GM21717 (cell line): ENCODE measurements around the gene CXCL3.

Experiments
- ATAC-seq: cut with Tn5 transposase; IDR thresholded peaks from one replicate; pipeline ENCODE4 v1.9.1; 2021; ENCODE audit warnings: mild to moderate bottlenecking, moderate library complexity; ENCODE audit not compliant: unreplicated experiment

The CXCL3 gene

DNA sequence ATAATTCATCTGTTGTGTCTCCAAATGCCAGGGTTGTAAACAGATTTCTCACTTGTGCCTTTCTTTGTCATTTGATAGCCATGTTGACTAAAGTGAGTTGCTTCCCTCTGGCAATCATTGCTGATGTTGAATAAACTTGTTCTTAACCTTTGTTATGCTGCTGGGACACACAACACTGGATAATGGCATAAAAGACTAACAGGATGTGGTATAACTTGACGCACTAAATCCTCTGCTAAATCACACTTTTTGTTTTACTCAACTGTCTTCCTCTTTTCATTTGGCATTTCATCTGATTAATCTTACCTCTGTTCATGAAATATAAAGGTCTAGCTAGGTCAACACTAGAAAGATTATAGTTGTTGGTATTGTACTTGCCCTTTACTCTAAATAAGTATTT is 22.4 kb downstream of the CXCL3 start:
- no peak for ATAC-seq

DNA sequence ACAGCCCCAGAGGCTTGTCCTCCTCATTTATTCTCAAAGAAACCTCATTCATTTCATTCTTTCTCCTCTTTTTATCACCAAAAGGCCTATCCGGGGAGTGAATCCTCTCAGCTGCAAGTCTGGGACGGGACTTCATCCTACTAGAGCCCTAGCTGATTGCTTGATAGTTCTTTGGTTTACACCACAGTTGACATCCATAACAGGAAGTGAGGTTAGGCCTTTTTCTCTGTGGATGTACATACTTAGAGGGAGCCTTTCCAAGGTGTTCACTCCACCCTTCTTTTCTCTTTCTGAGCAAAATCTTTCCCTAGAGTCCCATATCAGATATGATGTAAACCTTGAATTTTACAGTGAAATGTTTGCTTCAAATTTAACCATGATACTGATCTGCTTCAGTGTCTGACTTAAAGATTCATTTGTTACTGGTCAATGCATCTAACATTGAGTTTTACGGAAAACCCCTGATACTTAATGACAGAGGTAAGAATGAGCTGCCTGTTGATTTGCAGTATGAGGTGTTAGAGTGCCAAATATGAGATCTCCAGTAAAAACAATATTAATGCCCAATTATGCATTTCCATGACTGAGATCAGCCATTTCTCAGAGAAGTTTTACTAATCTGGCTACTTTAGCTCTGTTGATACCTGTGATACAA is 23.2 kb downstream of the CXCL3 start:
- no peak for ATAC-seq

DNA sequence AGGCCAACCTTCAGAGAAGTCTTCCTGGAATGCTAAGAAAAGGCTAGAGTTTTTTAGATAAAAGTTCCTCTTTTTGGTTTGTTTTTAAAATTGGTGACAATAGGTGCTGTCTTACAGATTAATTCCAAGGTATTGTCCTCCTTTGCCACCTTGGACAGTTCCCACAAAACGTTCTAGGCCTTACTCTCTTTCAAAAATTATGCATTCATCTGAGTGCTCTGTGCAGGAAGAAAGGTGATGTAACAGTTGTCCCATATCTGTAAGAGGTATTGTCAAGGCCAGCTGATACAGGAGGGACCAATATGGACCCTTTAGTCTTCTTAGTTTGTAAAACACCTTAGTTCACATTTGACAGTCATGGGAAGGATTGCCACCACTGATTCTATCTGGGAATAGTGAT is 24.2 kb downstream of the CXCL3 start:
- no peak for ATAC-seq

DNA sequence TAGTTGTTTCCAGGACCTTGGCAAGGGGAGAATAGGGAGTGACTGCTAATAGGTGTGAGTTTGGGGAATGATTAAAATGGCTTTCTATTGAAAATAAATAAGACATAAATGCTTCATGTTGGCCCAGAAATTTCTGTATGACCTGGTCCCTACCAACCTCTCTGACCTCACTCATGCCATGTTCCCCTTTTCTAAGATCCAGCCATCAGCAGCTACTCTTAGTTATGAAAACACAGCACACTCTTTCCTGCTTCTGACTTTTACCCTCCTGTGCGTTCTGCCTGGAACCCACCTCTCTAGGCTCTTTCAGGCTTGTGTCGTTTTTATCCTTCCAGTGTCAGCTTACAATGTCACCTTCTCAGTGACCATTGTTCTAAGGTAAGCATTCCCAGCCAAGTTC is 25.2 kb downstream of the CXCL3 start:
- no peak for ATAC-seq

DNA sequence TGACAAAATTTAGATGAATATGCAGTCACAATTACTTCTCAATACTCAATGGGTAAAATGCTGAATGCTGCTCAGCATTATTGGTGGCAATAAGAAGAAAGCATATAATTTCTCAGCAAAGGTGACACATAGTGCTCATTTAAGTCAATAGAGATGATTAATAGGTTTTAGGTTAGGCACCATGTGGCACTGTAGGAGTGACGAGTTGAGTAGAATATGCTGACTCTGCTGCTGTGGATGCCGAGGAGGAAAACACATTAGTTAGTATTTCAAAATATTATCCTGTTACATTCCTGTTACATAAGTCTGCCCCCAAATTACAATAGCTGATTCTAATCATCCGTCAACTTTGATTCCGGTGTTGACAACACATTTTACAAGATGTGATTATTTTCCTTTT is 26.4 kb downstream of the CXCL3 start:
- ATAC-seq, result no peak

DNA sequence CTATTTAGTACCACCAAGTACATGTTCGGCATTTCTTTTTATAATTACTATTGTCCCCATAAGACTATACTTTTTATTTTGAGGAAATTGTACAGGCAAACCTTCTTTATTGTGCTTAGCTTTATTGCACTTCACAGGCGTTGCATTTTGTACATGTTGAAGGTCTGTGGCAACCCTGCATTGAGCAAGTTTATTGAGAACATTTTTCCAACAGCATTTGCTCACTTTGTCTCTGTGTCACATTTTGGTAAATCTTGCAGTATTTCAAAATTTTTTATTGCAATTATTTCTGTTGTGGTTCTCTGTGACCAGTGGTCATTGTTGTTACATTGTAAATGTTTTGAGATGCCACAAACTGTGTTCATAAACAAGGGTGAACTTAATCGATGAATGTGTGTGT is 29.2 kb downstream of the CXCL3 start:
- ATAC-seq, result no peak

DNA sequence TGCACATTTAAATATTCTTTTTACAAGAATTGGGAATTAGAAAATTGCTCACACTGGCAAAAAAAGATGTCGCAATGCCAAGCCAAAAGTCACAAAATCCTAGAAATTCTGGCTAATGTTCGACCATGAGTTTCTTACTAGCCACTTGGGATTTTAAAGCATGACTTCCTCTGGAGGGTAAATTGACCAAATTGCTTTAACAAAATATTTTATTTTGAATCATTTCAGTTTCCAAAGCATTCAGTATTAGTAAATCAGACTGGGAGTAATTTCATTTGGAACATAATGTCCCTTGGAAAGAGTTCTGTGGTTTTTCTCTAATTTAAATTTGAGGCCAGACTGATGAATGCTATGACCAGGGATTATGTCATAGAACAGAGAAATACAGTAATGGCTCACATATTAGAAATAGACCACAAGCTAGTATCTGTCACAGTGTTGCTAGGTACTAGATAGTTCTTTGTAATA is 32.4 kb downstream of the CXCL3 start:
- no peak for ATAC-seq

DNA sequence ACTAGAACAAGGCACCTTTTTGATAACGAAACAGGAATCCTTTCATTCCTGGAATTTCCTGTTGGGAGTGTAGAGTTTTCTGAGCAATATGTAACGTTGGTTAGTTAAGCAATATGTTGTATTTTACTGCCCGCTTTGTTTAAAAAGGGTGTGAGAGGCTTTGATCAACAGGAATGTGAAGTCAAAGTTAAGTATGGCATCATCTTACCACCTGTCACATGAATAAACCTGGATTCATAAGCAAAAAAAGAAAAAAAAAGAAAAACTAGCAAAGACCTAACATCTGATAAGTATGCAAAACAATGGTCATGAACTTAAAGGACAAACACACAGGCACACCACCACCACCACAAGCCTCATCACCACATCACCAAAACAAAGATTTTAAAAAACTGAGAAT is 33.0 kb downstream of the CXCL3 start:
- no peak for ATAC-seq

DNA sequence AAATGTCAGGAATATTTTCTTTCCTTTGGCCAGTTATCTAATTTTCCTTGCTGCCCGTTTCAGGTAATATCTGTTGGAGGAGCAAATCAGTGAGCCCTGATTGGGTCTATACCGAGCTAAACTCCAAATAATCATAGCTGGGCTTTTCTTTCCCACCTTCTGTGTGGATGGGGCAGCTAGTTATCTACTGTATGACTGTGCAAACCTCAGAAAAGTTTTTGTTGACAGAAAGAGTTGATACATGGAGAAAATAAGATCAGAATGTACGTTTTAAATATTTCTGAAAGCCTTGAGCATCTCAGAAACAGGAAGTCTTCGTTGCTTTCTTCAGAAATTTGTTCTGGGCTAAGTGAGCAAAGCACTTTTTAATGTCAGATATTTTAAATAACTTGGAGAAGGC is 33.8 kb downstream of the CXCL3 start:
- ATAC-seq, result no peak

DNA sequence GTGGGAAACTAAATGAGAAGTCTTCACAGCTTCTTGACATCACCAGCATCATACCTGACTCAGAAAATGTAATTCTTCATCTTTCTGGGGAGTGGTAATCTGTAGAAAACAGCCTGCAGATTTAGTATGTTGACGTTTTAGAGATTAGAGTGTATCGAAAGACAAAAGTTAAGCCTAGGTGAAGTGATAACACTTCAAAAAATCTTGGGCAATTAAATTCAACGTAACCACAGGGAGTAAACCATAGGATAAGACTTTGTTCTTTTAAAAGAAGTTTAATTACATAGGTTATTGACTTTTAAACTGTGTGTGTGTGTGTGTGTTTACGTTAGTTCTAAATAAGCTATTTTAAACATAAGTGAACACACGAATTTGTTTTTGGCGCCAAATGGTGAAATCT is 38.2 kb downstream of the CXCL3 start:
- no peak for ATAC-seq

DNA sequence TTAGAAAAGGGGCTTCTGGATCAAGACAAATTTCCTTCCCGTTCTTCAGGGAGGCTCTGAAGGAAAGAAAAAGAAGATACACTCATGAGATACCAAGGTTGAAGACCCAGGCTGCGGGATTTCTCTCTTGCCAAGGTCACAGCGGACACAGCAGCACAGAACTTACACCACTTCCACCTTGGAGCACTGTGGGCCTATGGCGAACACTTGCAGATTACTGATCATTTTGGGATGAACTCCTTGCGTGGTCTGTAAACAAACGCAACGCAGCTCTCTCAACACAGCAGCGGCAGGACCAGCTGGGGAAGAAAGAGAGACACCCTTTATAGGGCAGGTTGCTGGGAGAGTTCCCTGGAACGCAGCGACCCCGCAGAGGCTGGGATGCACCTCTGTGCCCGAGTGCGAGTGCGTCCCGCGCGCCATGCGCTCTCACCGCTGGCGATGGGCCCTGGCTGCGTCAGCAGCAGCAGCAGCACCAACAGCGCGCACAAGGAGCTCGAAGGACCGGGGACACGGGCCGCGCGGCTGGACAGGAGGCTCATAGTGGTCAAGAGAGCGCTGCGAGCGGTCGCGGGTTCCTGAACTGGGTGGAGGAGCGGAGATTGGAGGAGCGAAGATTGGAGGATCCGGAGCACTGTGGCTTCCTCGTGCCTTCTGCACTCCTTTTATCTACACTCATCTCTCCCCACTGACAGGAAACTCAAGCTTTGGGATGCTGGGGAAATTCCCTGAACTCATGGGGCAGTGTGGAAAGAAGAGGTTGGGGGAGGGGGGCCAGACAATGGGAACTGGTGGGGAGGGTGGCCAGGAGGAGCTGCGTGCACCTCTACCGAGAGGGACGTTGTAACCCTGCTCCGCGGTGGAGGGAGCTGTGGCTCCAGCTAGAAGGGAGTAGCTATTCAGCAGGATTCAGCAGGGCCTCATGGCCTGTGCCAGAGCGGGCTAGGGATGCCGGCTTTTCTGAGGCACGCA is 40.2 kb downstream of the CXCL3 start, which contains the start of gene CXCL5:
Gene CXCL5 (minus strand): TSS at position 638 of the 972 bp plus-strand sequence. CDS start 96 bp downstream, at position 542.
- no peak for ATAC-seq

DNA sequence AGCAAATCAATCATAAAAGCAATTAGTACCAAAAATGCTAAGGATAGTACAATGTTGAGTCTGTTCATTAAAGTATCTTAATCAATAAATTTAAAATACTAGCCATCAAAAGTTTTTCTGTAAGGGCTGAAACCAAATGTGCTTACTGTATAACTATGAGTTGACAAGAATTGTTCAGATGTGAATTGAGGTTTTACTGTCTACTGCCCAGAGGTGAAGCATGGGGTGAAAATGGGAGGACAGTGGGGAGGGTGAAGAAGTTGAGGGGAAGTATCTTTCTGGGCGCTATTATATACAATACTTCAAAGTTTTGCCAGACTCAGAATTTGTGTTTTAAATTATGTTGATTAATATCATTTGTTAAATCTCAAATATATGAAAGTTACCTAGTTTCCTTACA is 46.4 kb downstream of the CXCL3 start:
- no peak for ATAC-seq

DNA sequence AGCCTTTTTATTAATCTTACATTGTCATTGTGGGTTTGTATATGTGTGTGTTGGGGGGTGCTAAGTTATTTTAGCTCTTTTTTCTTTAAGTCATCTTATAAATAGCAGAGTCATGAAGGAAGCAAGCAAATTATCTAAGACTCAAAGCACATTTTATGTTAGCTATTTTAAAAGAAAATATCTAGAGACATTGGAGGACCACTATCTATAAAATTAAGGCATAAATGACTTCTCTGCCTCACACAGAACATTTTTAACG is 46.8 kb downstream of the CXCL3 start:
- no peak for ATAC-seq

DNA sequence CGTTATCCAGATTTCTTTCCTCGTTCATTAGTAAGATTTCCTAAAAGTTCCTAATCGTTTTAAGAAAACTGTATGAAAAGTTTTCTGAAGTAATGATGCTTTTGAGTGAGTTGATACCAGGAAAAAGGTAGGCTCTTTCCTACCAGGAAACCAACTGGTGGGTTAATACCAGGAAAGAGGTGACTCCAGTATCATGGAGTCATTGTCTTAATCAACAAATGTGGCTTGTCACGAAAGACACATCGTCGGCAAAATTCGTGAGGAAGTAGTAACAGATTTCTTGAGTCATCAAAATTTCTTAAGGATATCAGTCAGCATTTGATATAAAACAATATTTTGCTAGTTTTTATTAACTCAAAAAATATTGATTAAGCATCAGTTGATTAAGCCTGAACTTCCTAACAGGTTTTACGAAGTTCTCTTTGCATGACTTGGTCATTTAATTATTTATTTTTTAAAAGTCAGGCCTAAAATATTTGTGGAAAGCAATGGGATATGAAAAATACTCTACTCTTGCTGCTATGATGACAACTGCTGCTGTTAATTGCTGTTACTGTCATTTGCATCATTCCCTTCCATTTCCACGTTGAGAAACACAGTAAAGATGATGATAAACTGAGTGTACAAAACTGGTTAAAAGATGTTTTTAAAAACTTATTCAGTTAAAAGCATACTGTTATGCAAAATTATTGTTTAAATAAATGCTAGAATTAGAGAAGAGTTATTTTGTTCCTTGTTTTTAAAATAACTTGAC is 47.3 kb downstream of the CXCL3 start:
- ATAC-seq, result no peak

DNA sequence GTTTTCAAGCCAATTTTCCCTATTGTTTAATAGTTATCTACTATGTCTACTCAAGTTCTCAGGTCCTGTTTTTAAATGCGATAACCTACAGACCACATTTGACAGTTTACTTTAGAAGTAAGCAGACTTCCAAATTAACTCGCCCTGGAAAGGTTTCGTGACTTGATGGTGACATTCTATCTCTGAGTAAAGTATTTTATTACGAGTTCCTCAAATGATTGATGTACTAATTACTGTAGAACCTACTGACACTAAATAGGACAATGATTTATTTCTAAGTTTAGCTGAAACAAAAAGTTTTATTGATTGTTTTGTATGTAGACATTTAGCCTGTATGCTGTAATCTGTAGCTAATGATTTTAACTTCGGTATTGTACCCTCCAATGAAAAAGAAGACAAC is 48.6 kb downstream of the CXCL3 start:
- no peak for ATAC-seq

DNA sequence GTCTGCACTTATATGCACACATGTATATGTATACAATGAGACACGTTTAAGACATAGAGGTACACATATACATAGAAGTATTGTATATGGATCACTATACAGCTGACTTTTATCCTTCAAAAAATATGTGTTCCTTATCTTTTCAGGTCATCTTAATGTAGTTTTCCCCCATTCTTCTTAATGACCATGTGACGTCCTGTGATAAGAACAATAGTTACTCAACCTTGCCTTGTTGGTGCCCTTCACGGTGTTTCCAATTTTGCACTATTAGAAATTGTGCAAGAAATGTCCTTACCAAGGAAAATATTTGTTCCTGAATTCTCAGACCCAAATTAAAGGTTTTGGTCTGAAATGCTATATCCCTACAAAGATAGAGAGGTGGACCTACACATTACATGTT is 49.5 kb downstream of the CXCL3 start:
- ATAC-seq, result no peak

DNA sequence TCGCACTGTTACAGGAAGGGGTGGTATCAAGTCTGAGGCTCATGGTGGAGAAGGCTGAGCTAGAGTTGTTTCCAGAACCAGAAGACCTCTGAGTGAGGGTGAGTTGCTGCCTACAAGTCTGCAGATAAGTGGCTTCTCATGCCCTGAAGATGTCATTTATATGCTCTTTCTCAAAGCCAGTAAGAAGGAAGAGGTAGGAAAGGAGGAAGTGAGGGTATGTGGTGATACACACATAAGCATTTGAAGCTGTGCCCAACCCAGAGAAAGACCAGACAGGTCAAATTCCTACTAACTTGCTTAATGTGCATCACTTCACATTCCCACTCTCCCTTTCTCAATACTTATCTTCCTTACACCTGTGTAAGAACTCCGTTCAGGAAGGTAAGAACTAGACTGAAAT is 50.4 kb downstream of the CXCL3 start, which contains the start of gene PPBP:
Gene PPBP (minus strand): TSS at position 130 of the 400 bp plus-strand sequence. CDS start 87 bp downstream, at position 43.
- no peak for ATAC-seq
